Ovary (tissue), 9 donors: ENCODE measurements around the gene COBL. TPM values are rescaled to one million over a fixed set of nuclear protein-coding genes. Genes with fewer than 3 reads are reported as not detected.

Experiments
- DNase-seq, 5 donors: peaks; one replicate each; pipeline ENCODE4 v3.0.0-alpha.2; 2019 to 2020
- H3K27ac ChIP-seq, 2 donors: fragments of 200-600 bp; one replicate each; pipeline versions ENCODE4 v1.5.1 to v1.8.0; 2019 to 2022
- H3K27me3 ChIP-seq: fragments of 200-600 bp; one replicate; pipeline ENCODE4 v1.8.0; 2022
- H3K36me3 ChIP-seq: fragments of 200-600 bp; sonication (generic); one replicate; pipeline ENCODE4 v1.5.1; 2019
- H3K4me1 ChIP-seq: one replicate; pipeline ENCODE4 v1.8.1; 2013; ENCODE audit warnings: mild to moderate bottlenecking, moderate library complexity; ENCODE audit not compliant: insufficient read depth
- H3K4me3 ChIP-seq: fragments of 200-600 bp; sonication (generic); one replicate; pipeline ENCODE4 v1.5.1; 2017
- H3K9me3 ChIP-seq, 2 donors: fragments of 200-600 bp in 1 of 2; sonication (generic) in 1 of 2; one replicate each; pipeline versions ENCODE4 v1.5.1 to v1.8.1; 2013 to 2019; ENCODE audit warnings: mild to moderate bottlenecking in 1 of 2, moderate library complexity in 1 of 2
- CTCF ChIP-seq, 3 donors: fragments of 450-650 bp in 2 of 3; fragments of 200-600 bp in 1 of 3; IDR thresholded peaks; one replicate each; pipeline versions ENCODE4 v1.5.1 to v1.8.0; 2016 to 2022; ENCODE audit warnings: antibody characterized with exemption in 3 of 3, mild to moderate bottlenecking in 1 of 3
- EP300 ChIP-seq: sonication (generic); formaldehyde crosslinking; IDR thresholded peaks from one replicate; pipeline ENCODE4 v1.6.1; 2017; ENCODE audit warnings: antibody characterized with exemption
- POLR2A ChIP-seq: fragments of 450-650 bp; IDR thresholded peaks from one replicate; pipeline ENCODE4 v1.6.1; 2017; ENCODE audit warnings: antibody characterized with exemption, mild to moderate bottlenecking, moderate library complexity
- WGBS, 3 donors: extraction: QIAGEN DNeasy Blood & Tissue Kit in 1 of 3; methylation state at CpG; one replicate each; pipeline versions ENCODE4 v1.1.5 to v1.1.7; 2013 to 2017; 5-methylcytosine and 5-hydroxymethylcytosine counted together
- intact Hi-C, 4 donors: fragments of 100-400 bp; cut with DNase I; formaldehyde crosslinking; loops; one replicate each; pipeline versions ENCODE4 v1.11.0 to v1.15.1; 2022 to 2023
- polyA plus RNA-seq, 2 donors: library from polyadenylated mRNA; stranded (reverse); fragments of 200-250 nt in 1 of 2; fragments of 350-450 nt in 1 of 2; fragmentation: Illumina TruSeq in 1 of 2; extraction: RNeasy Lipid Tissue Mini Kit (QIAGEN cat#74804) in 1 of 2; gene quantifications; one replicate each; pipeline ENCODE4 v1.2.3, GENCODE V29; 2013 to 2014
- total RNA-seq, 7 donors: library from RNA; depleted of rRNA in 2 of 7; stranded (reverse); fragments of >200 nt in 2 of 7; fragmentation: NEBNext Ultra II Directional in 3 of 7; extraction: Animal tissue kit (Norgen Biotek cat#: 25700) in 3 of 7; gene quantifications; one replicate each; pipeline versions ENCODE4 v1.1.0 to v1.2.4, GENCODE V29; 2016 to 2023
- donor health status: DM: no; HTN: no; CAD: no; lungs with moderate emphysema.
- donor health status: DM: no; HTN: no; CAD: no.
- donor health status: Bipolar disorder and iron deficiency.
- donor health status: DM: yes; HTN: yes; CAD: no.
- donor health status: DM: no; HTN: no; CAD: no.
- donor health status: DM: yes; HTN: yes; CAD: no.

COBL gene
- total and polyA plus RNA-seq, 9 donors, result 0.87 to 33.4 (median 3.9) TPM

- H3K36me3 ChIP-seq, result no peaks in the 10 kb centered on the region
- no peak overlapping the region for H3K4me3 ChIP-seq
- no peaks in the 10 kb centered on the region for H3K9me3 ChIP-seq
- TF ChIP-seq POLR2A, result no peak
- TF ChIP-seq CTCF (IDR thresholded peaks at IDR 0.05), result no peak
- no peak for TF ChIP-seq EP300
- H3K27ac ChIP-seq, result no peak overlapping the region
- H3K27me3 ChIP-seq, result no peaks in the 10 kb centered on the region
- intact Hi-C loops, result no loop called here
- H3K4me1 ChIP-seq, result no peaks in the 10 kb centered on the region
- WGBS, 3 donors, result 10 to 15% (median 13%) methylated on average over 1 of the region's 1 CpG
- DNase-seq, result no peak
These were observed 332.8 kb downstream of the COBL start for GRCh38 chr7:50983850-50984249.

- Histone ChIP-seq H3K9me3 (no peaks in the 10 kb centered on the region), H3K4me3 (no peak overlapping the region), H3K27ac (no peak overlapping the region), H3K4me1 (no peaks in the 10 kb centered on the region), H3K36me3 (no peaks in the 10 kb centered on the region), H3K27me3 (no peaks in the 10 kb centered on the region)
- intact Hi-C loops, result no loop called here
- TF ChIP-seq CTCF (IDR thresholded peaks at IDR 0.05), result no peak
- TF ChIP-seq EP300, result no peak
- TF ChIP-seq POLR2A, result no peak
- WGBS, 3 donors, result 62 to 79% (median 64%) methylated on average over 2 of the region's 2 CpGs
- DNase-seq, result no peak
These were observed 334.0 kb downstream of the COBL start for GRCh38 chr7:50982626-50983025.

- intact Hi-C loops, result no loop called here
These were observed 334.9 kb downstream of the COBL start for GRCh38 chr7:50981743-50982142.

GRCh38 chr7:50980411-50980810 lies 336.2 kb downstream of the COBL start:
- Histone ChIP-seq H3K27ac (no peak overlapping the region), H3K4me3 (no peak overlapping the region), H3K27me3 (no peaks in the 10 kb centered on the region), H3K9me3 (no peaks in the 10 kb centered on the region), H3K4me1 (no peaks in the 10 kb centered on the region), H3K36me3 (no peaks in the 10 kb centered on the region)
- intact Hi-C loops, result no loop called here
- TF ChIP-seq POLR2A, result no peak
- no peak for TF ChIP-seq EP300
- TF ChIP-seq CTCF (IDR thresholded peaks at IDR 0.05), result no peak
- 76 to 87% (median 86%) methylated on average over 3 of the region's 3 CpGs for WGBS, 3 donors
- DNase-seq, result no peak

More at GRCh38 chr7:50981743-50982142, 334.9 kb downstream of the COBL start:
- no peaks in the 10 kb centered on the region for H3K36me3 ChIP-seq
- DNase-seq, result no peak
- whole genome bisulfite sequencing, 3 donors, result 77 to 88% (median 86%) methylated on average over 6 of the region's 6 CpGs
- no peak overlapping the region for H3K27ac ChIP-seq
- no peak overlapping the region for H3K4me3 ChIP-seq
- no peaks in the 10 kb centered on the region for H3K4me1 ChIP-seq
- H3K9me3 ChIP-seq, result no peaks in the 10 kb centered on the region
- H3K27me3 ChIP-seq, result no peaks in the 10 kb centered on the region
- TF ChIP-seq POLR2A (no peak), CTCF (IDR thresholded peaks at IDR 0.05) (no peak), EP300 (no peak)
